AG04449 (cell line): ENCODE results near the gene NAALADL2.

Source experiments
- CTCF ChIA-PET: fragments of 350-600 bp; formaldehyde crosslinking; extraction: SDS; loops from one replicate; lab custom pipeline; 2021; ENCODE audit warnings: antibody characterized with exemption; lab: Yijun Ruan, JAX
- POLR2A ChIA-PET: fragments of 400-600, 350-600 bp; formaldehyde crosslinking; extraction: SDS; loops from one replicate; lab custom pipeline; 2020; ENCODE audit warnings: antibody characterized with exemption, inconsistent platforms; lab: Yijun Ruan, JAX
- DNase-seq: peaks from one replicate; pipeline ENCODE4 v3.0.0-alpha.2; 2010; ENCODE audit warnings: low read depth, low spot score
- H3K4me3 ChIP-seq: 2 replicates; pipeline ENCODE4 v1.5.1; 2011; ENCODE audit warnings: low read depth, mild to moderate bottlenecking, control low read depth, low read length
- TF ChIP-seq, protein P1 (sequence below): IDR thresholded peaks from one replicate; pipeline ENCODE4 v1.5.1; 2011; ENCODE audit warnings: mild to moderate bottlenecking, moderate library complexity, low read length, control low read depth, inconsistent platforms; ENCODE audit not compliant: insufficient read depth; ENCODE audit errors: missing control alignments

Gene NAALADL2

DNA sequence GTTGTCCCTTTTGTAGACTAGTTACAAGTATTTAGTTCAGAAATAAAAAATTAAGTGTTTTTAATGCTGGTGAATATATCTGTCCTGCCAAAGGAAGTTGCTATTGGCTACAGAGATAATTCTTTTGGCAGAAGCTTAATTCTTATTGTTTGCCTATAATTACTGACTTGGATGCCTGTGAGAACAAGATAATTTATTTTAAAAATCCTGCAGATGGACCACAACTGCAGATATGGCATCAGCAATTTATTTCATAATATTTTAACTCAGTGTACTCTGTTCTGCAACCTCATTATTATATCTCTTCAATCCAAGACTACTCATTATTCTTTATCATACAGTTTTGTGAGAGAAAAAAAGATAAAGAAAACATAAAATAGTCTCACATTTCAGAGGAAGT, 789.8 kb downstream of the NAALADL2 start:
- CTCF ChIA-PET = interaction anchor here (0.5 to 0.7 kb wide), 2 partner anchors 12 to 296 kb away, joined by 3 read pairs; no protein-coding TSS in a partner anchor
- no peak for DNase-seq
- POLR2A ChIA-PET = no interaction called here
- TF ChIP-seq, protein P1, sequence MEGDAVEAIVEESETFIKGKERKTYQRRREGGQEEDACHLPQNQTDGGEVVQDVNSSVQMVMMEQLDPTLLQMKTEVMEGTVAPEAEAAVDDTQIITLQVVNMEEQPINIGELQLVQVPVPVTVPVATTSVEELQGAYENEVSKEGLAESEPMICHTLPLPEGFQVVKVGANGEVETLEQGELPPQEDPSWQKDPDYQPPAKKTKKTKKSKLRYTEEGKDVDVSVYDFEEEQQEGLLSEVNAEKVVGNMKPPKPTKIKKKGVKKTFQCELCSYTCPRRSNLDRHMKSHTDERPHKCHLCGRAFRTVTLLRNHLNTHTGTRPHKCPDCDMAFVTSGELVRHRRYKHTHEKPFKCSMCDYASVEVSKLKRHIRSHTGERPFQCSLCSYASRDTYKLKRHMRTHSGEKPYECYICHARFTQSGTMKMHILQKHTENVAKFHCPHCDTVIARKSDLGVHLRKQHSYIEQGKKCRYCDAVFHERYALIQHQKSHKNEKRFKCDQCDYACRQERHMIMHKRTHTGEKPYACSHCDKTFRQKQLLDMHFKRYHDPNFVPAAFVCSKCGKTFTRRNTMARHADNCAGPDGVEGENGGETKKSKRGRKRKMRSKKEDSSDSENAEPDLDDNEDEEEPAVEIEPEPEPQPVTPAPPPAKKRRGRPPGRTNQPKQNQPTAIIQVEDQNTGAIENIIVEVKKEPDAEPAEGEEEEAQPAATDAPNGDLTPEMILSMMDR = no peak
- H3K4me3 ChIP-seq = no peak overlapping the region

DNA sequence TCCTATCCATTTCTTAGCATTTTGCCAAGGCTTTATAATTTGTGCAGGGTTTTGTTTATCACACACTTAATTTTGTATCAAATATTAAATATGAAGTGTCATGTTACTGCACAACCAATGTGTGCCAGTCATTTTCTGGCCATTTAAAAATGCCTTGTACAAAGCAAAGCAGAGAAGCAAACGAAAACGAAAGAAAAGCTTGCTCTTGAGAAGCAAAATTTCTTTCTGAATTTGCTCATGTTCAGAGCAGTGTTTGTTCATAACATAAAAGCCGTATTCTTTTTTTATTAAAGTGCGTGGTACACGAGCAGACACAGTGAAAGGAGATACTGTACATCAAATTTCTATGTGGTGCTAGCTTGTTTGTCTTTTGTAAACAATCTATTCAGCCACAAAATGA, 792.6 kb downstream of the NAALADL2 start:
- H3K4me3 ChIP-seq = no peak overlapping the region
- no peak for DNase-seq
- ChIA-PET POLR2A (no interaction called here), CTCF (no interaction called here)
- TF ChIP-seq, protein P1 = no peak

DNA sequence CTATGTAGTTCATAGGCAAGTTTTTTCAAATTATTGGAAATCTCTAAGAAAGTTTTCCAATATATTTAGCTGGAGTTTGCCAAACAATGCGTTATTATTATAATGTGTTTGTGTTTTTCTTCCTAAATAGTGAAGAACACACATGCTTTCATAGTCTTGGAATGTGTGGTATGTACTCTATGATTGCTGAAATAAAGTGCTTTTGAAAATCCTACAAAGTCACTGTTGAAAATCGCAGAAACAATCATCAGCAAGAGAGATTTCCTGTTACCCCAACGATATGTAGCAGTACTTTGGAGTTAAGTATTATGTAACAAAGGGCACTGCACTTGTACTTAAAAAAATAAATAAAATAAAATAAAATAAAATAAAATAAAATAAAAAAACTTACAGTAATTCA, 796.2 kb downstream of the NAALADL2 start:
- DNase-seq = no peak
- ChIA-PET POLR2A (no interaction called here), CTCF (no interaction called here)
- TF ChIP-seq, protein P1 = no peak
- H3K4me3 ChIP-seq = no peak overlapping the region

DNA sequence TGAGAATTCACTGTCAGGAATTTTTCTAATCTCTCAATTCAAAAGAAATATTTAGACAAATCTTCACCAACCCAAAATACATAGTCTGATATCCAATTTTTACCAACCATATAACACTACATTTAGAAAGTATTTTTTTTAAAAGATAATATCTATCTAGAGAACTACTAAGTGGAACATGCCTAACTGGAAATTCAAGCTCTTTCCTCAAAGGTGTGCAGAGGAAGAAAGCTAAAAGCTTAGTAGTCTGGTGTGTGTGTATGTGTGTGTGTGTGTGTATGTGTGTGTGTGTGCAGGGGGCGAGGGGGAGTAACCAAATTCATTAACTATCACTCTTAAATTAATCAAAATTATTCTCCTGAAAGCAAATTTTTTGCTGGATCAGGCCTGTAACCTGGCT, 797.3 kb downstream of the NAALADL2 start:
- ChIA-PET POLR2A (no interaction called here), CTCF (no interaction called here)
- H3K4me3 ChIP-seq = no peak overlapping the region
- no peak for DNase-seq
- TF ChIP-seq, protein P1 = no peak

DNA sequence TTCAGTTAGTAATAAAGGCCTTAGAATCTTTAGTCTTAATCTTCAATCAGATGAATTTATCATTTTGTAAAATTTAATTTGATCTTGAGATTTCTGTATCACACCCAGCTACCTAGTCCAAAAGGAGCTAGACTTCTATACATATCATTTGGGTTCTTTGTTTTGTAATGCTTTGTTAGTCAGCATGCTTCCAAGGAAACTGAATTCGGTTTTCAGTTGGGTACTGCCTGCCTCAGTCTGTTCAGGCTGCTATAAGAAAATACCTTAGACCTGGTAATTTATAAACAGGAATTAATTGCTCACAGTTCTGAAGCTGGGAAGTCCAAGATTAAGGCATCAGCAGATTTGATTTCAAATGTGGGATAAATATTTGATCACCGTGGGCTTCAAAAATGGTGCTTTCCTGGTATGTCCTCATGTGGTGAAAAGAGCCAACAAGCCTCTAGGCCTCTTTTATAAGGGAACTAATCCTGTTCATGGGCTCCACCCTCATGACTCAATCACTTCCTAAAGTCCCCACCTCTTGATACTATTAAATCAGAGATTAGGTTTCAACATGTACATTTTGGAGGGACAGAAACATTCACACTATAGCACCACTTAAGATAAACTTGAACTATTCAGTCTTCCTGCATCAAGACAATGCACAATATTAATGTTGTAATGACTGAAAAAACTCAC, 800.7 kb downstream of the NAALADL2 start:
- POLR2A ChIA-PET = no interaction called here

DNA sequence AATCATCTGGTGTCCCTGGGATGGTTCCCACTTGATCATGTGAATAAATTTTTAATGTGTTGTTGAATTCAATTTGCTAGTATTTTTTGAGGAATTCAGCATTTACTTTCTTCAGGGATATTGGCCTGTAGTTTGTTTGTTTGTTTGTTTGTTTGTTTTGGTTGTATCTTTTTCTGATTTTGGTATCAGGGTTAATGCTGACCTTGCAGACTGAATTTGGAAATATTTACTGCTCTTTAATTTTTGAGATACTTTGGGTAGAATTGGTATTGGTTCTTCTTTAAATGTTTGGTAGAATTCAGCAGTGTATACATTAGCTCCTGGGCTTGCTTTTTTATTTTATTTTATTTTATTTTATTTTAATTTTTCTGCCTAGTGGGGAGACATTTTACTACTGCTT, 803.7 kb downstream of the NAALADL2 start:
- DNase-seq = no peak
- POLR2A ChIA-PET = no interaction called here
- TF ChIP-seq, protein P1 = no peak
- H3K4me3 ChIP-seq = no peak overlapping the region
- CTCF ChIA-PET = no interaction called here

More for the DNA sequence above, 800.7 kb downstream of the NAALADL2 start:
- no peak for DNase-seq
- TF ChIP-seq, protein P1 = no peak
- H3K4me3 ChIP-seq = no peak overlapping the region
- CTCF ChIA-PET = no interaction called here
